Midbrain (tissue), 1 donor: ENCODE data around the gene CSNK1A1.
"Not testable (repeated sequence)": the region's sequence is repeated elsewhere in the genome, so short reads cannot be mapped to it uniquely, and the experiment has no call there.

Experiments
- DNase-seq: peaks from one replicate; lab custom pipeline; 2025; lab: John Stamatoyannopoulos, UW

The CSNK1A1 gene

GRCh38 chr5:149572576-149573231, 21.5 kb upstream of the CSNK1A1 start:
- no peak for DNase-seq

GRCh38 chr5:149572170-149572569, 20.9 kb upstream of the CSNK1A1 start:
- no peak for DNase-seq

- no peak for DNase-seq
These were observed 16.0 kb upstream of the CSNK1A1 start for GRCh38 chr5:149567226-149567625.

DNA sequence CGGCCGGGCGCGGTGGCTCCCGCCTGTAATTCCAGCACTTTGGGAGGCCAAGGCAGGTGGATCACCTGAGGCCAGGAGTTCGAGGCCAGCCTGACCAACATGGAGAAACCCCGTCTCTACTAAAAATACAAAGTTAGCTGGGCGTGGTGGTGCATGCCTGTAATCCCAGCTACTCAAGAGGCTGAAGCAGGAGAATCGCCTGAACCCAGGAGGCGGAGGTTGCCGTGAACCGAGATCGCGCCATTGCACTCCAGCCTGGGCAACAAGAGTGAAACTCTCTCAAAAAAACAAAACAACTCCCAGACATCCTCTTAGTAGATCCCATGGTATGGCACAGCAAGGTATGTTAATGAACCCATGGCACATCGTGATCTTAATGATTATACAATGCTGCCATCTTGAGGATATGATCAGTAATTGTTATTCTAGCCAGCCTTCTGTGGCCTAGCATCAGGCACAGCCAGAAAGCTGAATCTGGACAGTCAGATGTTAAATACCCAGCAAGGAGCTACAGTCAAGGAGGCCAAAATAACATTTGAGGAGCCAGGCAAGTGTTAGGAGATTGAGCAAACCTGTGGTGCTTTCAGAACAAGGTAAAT, 13.4 kb upstream of the CSNK1A1 start:
- peak; percentile 76 for DNase-seq

DNA sequence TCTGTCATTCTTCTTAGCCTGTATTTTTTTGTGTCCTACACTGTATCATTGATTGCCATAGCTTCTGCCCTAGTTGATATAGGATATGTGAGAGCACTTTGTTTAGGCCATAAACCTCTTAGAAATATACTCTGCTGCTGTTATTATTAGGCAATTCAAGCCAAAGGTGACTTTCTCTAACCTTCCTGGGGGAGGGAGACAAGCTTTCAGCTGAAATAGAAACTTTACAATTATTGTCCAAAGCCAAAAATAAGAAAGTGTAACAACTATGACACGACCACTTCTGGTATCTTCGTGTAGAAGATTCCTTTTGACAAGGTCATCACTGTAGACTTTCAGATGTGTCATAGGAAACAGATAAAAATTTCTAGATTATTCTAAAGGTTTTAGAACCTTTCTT, 12.2 kb upstream of the CSNK1A1 start:
- DNase-seq, result no peak

DNA sequence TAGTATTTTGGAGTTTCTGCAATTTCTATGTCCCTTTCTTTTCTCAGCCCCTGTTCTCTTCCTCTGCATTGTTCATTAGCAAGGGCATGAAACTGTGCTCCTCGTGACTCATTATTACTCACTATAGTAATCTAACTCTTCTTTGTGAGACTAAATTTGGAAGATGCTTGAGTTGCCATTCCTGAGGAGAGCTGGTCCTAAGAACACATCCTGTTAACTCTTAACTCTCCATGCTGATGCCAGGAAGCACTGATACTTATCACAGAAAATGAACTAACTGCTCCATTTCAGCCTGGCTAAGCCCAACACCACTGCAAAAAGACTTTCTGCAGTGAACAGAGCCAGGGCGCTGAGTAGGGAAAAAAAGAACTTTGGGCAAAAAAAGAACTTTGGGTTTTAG, 10.6 kb upstream of the CSNK1A1 start:
- DNase-seq, result no peak

- DNase-seq, result no peak
These were observed 8.5 kb upstream of the CSNK1A1 start for GRCh38 chr5:149559706-149560105.

DNA sequence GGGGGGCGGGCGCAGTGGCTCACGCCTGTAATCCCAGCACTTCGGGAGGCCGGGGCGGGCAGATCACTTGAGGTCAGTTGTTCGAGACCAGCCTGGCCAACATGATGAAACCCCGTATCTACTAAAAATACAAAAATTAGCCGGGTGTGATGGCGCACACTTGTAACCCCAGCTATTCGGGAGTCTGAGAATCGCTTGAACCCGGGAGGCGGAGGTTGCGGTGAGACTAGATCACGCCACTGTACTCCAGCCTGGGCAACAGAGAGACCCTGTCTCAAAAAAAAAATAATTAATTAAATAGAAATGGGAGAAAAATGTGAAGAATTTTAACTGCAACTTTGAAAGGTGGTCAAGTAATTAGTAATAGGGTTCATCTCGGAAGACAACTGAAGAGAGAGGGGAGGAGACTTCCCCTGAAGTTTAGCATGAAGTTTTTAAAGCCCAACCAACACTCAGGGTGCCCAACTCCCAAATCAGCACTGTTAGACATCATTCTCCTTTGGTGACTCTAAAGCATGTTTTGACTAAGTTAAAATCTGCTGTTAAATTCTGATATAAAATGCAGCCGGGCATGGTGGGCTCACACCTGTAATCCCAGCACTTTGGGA, 1.4 kb upstream of the CSNK1A1 start:
- no peak for DNase-seq

DNA sequence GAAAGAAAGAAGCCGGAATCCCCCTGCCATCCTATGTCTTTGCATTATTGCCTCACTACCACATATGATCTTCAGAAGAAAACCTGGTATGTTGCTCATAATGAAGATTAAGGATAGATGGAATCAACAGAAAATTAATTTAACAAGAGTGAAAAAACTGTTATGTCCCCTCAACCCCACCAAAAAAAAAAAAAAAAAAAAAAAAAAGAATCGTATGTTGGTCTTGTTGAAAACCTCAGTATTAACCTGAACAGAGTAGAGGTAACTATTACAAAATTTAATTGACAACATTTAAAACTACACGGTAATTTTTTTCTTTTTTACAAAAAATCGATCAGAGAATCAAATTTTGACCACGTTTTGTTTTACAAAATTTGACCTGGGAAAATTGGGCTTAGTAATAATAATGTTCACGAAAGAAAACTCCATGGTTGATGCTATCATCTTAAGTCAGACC, 827 bp upstream of the CSNK1A1 start:
- no peak for DNase-seq

- peak; percentile 35 for DNase-seq
These were observed 529 bp downstream of the CSNK1A1 start for GRCh38 chr5:149550594-149551226.

GRCh38 chr5:149550268-149550583, 1.0 kb downstream of the CSNK1A1 start:
- DNase-seq, result peak; percentile 62

GRCh38 chr5:149549461-149550267, 1.6 kb downstream of the CSNK1A1 start:
- peak; percentile 62 for DNase-seq

DNA sequence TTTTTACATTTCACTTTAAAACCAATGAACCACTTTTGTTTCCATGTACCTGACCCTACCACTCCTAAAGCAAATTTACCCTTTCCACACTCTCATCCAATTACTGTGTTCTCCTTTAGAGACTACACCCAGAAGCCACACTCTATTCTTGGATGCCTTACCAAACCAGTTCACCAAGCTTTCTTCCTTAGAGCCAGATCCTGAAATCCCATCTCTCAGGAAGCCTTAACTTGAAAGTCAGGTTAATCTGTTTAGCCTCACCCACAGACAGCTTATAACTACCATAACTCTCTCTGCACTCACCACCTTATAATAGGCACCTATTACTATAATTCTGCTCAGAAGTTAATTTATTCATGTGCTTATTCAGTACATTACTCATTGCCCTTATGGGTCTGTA, 4.3 kb downstream of the CSNK1A1 start:
- no peak for DNase-seq

- DNase-seq, result no peak
These were observed 5.9 kb downstream of the CSNK1A1 start for GRCh38 chr5:149545327-149545726.

GRCh38 chr5:149544028-149544420, 7.2 kb downstream of the CSNK1A1 start:
- no peak for DNase-seq

DNA sequence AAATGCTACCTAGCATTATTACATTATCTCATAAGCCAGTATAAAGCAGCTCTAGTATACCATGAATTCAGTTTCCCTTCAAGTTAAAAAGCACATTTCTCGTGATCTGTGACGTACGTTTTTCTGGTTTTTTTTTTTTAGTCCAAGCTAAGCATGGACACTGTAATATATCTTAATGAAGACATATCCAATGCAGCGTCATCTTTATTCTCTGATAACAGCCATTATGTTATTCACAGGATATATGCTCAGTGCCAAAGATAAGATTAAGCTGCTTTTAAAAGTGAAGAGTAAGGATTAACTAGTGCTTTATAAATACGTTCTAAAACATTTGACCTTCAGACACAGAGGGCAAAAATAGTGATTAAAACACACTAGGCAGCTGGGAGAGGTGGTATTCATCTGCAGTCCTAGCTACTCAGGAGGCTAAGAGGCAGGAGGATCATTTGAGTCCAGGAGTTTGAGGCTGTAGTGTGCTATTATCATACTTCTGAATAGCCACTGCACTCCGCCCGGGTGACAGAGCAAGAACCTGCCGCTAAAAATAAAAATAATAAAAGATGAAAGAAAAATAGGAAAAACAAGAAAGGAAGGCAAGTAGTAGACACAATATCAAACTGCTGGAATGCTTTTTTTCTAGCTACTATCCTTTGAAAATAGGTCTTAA, 7.7 kb downstream of the CSNK1A1 start:
- DNase-seq, result no peak

- no peak for DNase-seq
These were observed 9.3 kb downstream of the CSNK1A1 start for GRCh38 chr5:149541893-149542292.

DNA sequence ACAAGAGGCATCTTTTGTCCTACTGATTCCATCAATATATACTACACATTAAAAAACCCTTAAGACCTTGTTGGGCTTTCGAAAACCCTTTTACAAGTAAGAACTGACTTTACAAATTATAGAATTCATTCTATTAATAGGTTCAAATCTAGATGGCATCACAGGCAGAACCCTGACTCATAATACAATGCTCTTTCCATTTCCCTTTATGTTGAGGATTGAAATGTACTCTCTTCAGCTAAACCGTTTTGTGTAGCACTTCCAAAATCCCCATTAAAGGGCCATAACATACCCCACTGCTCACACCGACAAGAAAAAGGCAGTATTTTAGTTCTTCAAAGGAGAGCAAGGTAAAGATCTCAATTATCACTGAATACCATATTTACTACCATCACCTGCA, 11.2 kb downstream of the CSNK1A1 start:
- DNase-seq, result no peak

- DNase-seq, result no peak
These were observed 13.8 kb downstream of the CSNK1A1 start for GRCh38 chr5:149537374-149537975.

- DNase-seq, result not testable (repeated sequence)
These were observed 15.5 kb downstream of the CSNK1A1 start for GRCh38 chr5:149535787-149536186.

GRCh38 chr5:149532413-149532812, 18.8 kb downstream of the CSNK1A1 start:
- no peak for DNase-seq
